ENCODE results near the gene CFAP210.

DNA sequence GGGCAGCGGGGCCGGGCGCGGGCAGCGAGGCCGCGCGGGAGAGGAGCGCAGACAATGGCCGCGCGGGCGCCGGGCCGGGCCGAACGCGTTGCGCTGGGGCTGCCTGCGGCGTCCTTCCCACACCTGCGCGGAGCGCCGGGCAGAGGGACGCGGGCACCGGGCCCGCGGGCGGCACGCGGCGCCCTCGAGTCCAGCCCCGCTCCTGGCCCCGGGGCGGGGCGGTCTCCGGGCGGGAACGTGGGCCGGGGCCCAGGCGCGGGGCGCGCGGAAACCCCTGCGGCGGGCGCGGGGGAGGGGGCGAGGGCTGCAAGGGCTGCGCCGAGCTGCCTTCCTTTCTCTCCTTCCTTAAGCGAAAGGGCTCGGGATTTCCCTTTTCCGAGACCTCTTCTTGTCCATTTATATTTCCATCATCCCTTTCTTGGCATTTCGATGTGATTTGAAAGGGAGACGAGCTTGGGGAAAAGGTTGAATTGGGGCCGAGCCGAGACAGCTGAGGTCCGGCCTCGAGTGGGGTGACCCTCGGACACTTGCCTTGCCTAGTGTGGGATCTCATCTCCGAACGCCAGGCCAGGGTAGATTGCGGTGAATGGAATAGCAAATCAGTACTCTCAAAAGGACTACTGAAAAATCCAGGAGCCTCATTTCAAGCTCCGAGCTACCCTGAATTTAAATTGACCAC lies 40.1 kb upstream of the CFAP210 start:
- TF ChIP-seq, protein P1, sequence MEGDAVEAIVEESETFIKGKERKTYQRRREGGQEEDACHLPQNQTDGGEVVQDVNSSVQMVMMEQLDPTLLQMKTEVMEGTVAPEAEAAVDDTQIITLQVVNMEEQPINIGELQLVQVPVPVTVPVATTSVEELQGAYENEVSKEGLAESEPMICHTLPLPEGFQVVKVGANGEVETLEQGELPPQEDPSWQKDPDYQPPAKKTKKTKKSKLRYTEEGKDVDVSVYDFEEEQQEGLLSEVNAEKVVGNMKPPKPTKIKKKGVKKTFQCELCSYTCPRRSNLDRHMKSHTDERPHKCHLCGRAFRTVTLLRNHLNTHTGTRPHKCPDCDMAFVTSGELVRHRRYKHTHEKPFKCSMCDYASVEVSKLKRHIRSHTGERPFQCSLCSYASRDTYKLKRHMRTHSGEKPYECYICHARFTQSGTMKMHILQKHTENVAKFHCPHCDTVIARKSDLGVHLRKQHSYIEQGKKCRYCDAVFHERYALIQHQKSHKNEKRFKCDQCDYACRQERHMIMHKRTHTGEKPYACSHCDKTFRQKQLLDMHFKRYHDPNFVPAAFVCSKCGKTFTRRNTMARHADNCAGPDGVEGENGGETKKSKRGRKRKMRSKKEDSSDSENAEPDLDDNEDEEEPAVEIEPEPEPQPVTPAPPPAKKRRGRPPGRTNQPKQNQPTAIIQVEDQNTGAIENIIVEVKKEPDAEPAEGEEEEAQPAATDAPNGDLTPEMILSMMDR (tag by site-specific recombination; IDR thresholded peaks at IDR 0.05) = no peak
- TF ChIP-seq ZNF670 (tag by site-specific recombination; IDR thresholded peaks at IDR 0.05; ENCODE audit: low read depth) = no peak
- TF ChIP-seq ZNF24 (tag by site-specific recombination; IDR thresholded peaks at IDR 0.05) = no peak
- TF ChIP-seq, protein P2, sequence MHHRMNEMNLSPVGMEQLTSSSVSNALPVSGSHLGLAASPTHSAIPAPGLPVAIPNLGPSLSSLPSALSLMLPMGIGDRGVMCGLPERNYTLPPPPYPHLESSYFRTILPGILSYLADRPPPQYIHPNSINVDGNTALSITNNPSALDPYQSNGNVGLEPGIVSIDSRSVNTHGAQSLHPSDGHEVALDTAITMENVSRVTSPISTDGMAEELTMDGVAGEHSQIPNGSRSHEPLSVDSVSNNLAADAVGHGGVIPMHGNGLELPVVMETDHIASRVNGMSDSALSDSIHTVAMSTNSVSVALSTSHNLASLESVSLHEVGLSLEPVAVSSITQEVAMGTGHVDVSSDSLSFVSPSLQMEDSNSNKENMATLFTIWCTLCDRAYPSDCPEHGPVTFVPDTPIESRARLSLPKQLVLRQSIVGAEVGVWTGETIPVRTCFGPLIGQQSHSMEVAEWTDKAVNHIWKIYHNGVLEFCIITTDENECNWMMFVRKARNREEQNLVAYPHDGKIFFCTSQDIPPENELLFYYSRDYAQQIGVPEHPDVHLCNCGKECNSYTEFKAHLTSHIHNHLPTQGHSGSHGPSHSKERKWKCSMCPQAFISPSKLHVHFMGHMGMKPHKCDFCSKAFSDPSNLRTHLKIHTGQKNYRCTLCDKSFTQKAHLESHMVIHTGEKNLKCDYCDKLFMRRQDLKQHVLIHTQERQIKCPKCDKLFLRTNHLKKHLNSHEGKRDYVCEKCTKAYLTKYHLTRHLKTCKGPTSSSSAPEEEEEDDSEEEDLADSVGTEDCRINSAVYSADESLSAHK (tag by site-specific recombination; IDR thresholded peaks at IDR 0.05) = no peak
- TF ChIP-seq TCF7L2 (IDR thresholded peaks at IDR 0.05; ENCODE audit: borderline replicate concordance, low read depth, low read length) = no peak
- TF ChIP-seq, protein P3, sequence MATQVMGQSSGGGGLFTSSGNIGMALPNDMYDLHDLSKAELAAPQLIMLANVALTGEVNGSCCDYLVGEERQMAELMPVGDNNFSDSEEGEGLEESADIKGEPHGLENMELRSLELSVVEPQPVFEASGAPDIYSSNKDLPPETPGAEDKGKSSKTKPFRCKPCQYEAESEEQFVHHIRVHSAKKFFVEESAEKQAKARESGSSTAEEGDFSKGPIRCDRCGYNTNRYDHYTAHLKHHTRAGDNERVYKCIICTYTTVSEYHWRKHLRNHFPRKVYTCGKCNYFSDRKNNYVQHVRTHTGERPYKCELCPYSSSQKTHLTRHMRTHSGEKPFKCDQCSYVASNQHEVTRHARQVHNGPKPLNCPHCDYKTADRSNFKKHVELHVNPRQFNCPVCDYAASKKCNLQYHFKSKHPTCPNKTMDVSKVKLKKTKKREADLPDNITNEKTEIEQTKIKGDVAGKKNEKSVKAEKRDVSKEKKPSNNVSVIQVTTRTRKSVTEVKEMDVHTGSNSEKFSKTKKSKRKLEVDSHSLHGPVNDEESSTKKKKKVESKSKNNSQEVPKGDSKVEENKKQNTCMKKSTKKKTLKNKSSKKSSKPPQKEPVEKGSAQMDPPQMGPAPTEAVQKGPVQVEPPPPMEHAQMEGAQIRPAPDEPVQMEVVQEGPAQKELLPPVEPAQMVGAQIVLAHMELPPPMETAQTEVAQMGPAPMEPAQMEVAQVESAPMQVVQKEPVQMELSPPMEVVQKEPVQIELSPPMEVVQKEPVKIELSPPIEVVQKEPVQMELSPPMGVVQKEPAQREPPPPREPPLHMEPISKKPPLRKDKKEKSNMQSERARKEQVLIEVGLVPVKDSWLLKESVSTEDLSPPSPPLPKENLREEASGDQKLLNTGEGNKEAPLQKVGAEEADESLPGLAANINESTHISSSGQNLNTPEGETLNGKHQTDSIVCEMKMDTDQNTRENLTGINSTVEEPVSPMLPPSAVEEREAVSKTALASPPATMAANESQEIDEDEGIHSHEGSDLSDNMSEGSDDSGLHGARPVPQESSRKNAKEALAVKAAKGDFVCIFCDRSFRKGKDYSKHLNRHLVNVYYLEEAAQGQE (tag by site-specific recombination; IDR thresholded peaks at IDR 0.05) = no peak
- no peak for TF ChIP-seq YY1 (tag by site-specific recombination; IDR thresholded peaks at IDR 0.05)
- TF ChIP-seq SETDB1 (IDR thresholded peaks at IDR 0.05; ENCODE audit: insufficient read length, low read length) = no peak
- no peak for TF ChIP-seq ZSCAN30 (tag by site-specific recombination; IDR thresholded peaks at IDR 0.05)

Measured in HEK293 (cell line).